DND-41 (cell line): ENCODE results near the gene PYGM.

Experiments used
- ATAC-seq: fragments of 200-7000 bp; cut with Tn5 transposase; 3 replicates; pipeline ENCODE4 v1.9.1; 2021; ENCODE audit warnings: low read depth; ENCODE audit not compliant: insufficient read depth
- DNase-seq: peaks from one replicate; pipeline ENCODE4 v3.0.0-alpha.2; 2020
- H2AFZ ChIP-seq: 2 replicates; pipeline ENCODE4 v1.6.0; 2012; ENCODE audit warnings: low read depth, low read length
- H3K27ac ChIP-seq: 2 replicates; pipeline ENCODE4 v1.5.1; 2012; ENCODE audit warnings: low read length, inconsistent platforms
- H3K27me3 ChIP-seq: fragments of 200-600 bp; sonication (generic); 2 replicates; pipeline ENCODE4 v1.6.0; 2012; ENCODE audit warnings: low read length, mild to moderate bottlenecking, inconsistent platforms; ENCODE audit not compliant: insufficient read depth, poor library complexity
- H3K36me3 ChIP-seq: 2 replicates; pipeline ENCODE4 v1.5.1; 2012; ENCODE audit warnings: low read length, inconsistent platforms; ENCODE audit not compliant: insufficient read depth
- H3K4me1 ChIP-seq: 2 replicates; pipeline ENCODE4 v1.5.1; 2012; ENCODE audit warnings: mild to moderate bottlenecking, low read length; ENCODE audit not compliant: insufficient read depth
- H3K4me2 ChIP-seq: 2 replicates; pipeline ENCODE4 v1.6.0; 2012; ENCODE audit warnings: mild to moderate bottlenecking, moderate library complexity, low read length, inconsistent platforms; ENCODE audit not compliant: insufficient read depth
- H3K4me3 ChIP-seq, 2 experiments: fragments of 200-600 bp in 1 of 2; shearing (Covaris generic) in 1 of 2; 2 replicates each; pipeline ENCODE4 v1.5.1; 2012 to 2016; ENCODE audit warnings: inconsistent platforms in 2 of 2, low read length in 2 of 2, mild to moderate bottlenecking in 2 of 2, low read depth in 1 of 2, moderate library complexity in 1 of 2
- H3K79me2 ChIP-seq: 2 replicates; pipeline ENCODE4 v1.6.0; 2012; ENCODE audit warnings: low read length, inconsistent platforms; ENCODE audit not compliant: insufficient read depth
- H3K9ac ChIP-seq: 2 replicates; pipeline ENCODE4 v1.6.0; 2012; ENCODE audit warnings: low read depth, mild to moderate bottlenecking, inconsistent platforms, low read length, moderate library complexity
- H3K9me3 ChIP-seq: 2 replicates; pipeline ENCODE4 v1.5.1; 2012; ENCODE audit warnings: low read length, moderate library complexity, mild to moderate bottlenecking, inconsistent platforms; ENCODE audit not compliant: insufficient read depth, severe bottlenecking
- H4K20me1 ChIP-seq: 2 replicates; pipeline ENCODE4 v1.6.0; 2012; ENCODE audit warnings: low read length; ENCODE audit not compliant: insufficient read depth
- EZH2 ChIP-seq: IDR thresholded peaks from 3 replicates; pipeline ENCODE4 v1.6.1; 2012; ENCODE audit warnings: borderline replicate concordance, low read depth, mild to moderate bottlenecking, moderate library complexity, low read length, inconsistent platforms; ENCODE audit not compliant: severe bottlenecking
- TF ChIP-seq, protein P1 (sequence below): IDR thresholded peaks from 2 replicates; pipeline ENCODE4 v1.5.1; 2012; ENCODE audit warnings: borderline replicate concordance, low read length, moderate library complexity, mild to moderate bottlenecking; ENCODE audit not compliant: poor library complexity, severe bottlenecking; ENCODE audit errors: extremely low read depth

PYGM gene

DNA sequence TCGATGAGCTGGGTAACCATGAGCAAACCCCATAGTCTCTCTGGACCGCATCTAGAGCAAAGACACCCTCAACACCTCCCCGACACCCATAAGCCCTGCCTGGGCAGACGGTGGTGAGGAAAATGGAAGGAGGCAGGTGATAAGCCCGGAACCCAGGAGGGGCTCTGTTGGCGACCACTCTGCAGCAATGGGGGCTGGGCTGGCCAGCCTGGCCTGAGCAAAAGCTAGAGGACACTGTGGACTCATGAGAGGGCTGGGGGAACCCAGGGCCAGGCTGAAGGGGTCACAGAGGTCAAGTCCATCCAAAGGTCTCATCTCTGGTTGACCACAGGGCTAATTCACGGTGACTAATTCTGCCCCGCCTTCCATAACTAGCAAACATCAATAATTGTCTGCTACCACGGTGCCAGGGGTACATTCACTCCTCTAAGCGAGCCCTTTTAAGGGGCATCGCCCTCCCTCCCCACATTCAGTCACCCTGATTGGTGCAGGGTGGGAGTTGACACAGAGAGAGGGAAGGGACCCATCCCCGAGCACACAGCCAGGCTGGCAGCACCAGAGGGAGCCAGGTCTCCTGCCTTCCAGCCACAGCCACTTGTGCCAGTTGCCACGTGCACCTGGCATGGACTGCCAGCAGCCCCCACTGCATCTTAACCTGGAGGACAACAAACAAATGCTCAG is 4.0 kb downstream of the PYGM start:
- no peak for ATAC-seq
- H2AFZ ChIP-seq = no peak overlapping the region
- H3K4me1 ChIP-seq = no peaks in the 10 kb centered on the region
- no peaks in the 10 kb centered on the region for H3K79me2 ChIP-seq
- H3K9me3 ChIP-seq = no peaks in the 10 kb centered on the region
- no peak overlapping the region for H3K27ac ChIP-seq
- no peak for DNase-seq
- H3K4me3 ChIP-seq = no peak overlapping the region
- TF ChIP-seq, protein P1, sequence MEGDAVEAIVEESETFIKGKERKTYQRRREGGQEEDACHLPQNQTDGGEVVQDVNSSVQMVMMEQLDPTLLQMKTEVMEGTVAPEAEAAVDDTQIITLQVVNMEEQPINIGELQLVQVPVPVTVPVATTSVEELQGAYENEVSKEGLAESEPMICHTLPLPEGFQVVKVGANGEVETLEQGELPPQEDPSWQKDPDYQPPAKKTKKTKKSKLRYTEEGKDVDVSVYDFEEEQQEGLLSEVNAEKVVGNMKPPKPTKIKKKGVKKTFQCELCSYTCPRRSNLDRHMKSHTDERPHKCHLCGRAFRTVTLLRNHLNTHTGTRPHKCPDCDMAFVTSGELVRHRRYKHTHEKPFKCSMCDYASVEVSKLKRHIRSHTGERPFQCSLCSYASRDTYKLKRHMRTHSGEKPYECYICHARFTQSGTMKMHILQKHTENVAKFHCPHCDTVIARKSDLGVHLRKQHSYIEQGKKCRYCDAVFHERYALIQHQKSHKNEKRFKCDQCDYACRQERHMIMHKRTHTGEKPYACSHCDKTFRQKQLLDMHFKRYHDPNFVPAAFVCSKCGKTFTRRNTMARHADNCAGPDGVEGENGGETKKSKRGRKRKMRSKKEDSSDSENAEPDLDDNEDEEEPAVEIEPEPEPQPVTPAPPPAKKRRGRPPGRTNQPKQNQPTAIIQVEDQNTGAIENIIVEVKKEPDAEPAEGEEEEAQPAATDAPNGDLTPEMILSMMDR = no peak
- TF ChIP-seq EZH2 = no peak
- H4K20me1 ChIP-seq = peaks cover 5% of the 10 kb centered on the region
- no peak overlapping the region for H3K9ac ChIP-seq
- H3K4me2 ChIP-seq = no peak overlapping the region
- no peaks in the 10 kb centered on the region for H3K36me3 ChIP-seq
- no peaks in the 10 kb centered on the region for H3K27me3 ChIP-seq

DNA sequence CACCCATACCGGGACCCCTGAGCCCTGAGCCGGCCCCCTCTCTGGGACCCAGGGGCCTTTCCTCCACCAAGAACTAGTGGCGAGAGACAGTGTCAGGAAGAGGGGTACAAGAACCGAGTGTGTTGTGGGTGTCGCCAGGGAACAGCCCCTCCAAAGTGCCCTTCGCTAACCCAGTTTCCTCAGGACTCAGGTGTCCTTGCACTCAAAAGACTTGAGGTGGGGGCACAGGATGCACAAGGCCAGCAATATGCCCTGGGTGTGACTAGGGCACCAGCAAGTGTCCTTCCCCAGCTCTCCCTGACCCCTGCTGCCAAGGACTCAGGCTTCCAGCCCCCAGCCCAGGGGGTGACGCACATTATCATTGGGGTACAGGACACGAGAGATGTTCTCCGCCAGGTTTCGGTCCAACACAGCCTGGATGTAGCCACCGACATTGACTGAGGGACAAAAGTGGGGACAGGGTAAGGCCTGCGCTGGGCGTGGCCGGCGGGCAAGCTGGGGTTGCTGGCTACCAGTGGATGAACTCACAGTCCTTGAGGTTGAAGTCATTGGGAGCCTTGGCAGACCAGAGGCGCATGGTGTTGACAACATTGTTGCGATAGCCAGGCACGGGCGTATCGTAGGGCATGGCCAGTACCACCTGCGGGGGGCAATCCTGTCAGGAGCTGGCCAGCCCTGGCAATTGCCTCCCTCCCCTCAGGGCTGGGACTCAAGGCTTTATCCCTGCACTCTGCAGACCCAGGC is 4.7 kb downstream of the PYGM start:
- Histone ChIP-seq H3K27me3 (no peaks in the 10 kb centered on the region), H3K4me3 (no peak overlapping the region), H3K4me2 (no peak overlapping the region), H3K4me1 (no peaks in the 10 kb centered on the region), H3K79me2 (no peaks in the 10 kb centered on the region), H3K36me3 (no peaks in the 10 kb centered on the region), H4K20me1 (peaks cover 2% of the 10 kb centered on the region), H3K9ac (no peak overlapping the region), H2AFZ (no peak overlapping the region), H3K9me3 (no peaks in the 10 kb centered on the region), H3K27ac (no peak overlapping the region)
- ATAC-seq = no peak
- DNase-seq = no peak
- TF ChIP-seq EZH2 = no peak
- TF ChIP-seq, protein P1 = no peak

DNA sequence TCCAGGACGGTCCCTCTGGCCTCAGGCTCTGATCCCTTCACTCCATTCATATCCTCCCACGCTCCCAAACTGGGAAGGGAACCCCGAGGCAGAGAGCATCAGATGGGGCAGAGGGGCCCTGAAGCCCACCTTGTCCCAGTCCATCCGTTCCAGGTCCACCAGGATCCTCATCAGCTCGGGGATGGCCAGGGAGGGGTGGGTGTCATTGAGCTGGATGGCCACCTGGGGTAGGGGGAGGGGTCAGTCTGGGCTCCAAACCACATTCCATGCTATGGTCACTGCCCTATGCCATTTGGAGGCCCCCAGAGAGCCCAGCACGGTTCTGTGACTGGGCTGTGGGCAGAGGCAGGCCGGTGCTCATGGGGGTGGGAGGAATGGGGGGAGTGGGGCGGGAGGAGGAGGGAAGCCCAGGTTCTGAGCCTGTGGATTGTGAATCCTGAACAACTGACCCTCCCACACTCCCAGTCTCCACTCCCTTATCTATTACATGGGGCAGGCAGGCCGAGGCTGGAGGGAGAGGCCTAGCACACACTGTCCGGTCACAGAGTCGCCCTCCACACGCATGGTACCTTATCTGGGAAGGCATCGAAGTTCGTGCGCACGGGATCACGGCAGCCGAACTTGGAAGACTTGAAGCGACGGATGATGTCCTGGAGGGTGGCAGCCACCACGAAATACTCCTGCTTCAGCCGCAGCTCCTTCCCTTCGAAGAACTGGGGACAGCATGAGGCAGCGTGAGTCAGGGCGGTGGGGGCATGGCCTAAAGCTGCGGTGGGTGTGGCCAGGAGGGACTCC is 5.5 kb downstream of the PYGM start:
- no peaks in the 10 kb centered on the region for H3K4me1 ChIP-seq
- ATAC-seq = no peak

More for the DNA sequence above, 5.5 kb downstream of the PYGM start:
- Histone ChIP-seq H3K79me2 (no peaks in the 10 kb centered on the region), H3K9ac (no peak overlapping the region), H3K4me3 (no peak overlapping the region), H3K4me2 (no peak overlapping the region), H3K9me3 (no peaks in the 10 kb centered on the region), H4K20me1 (no peaks in the 10 kb centered on the region), H3K27ac (no peak overlapping the region), H2AFZ (no peak overlapping the region), H3K36me3 (no peaks in the 10 kb centered on the region), H3K27me3 (no peaks in the 10 kb centered on the region)
- TF ChIP-seq, protein P1 = no peak
- no peak for TF ChIP-seq EZH2
- no peak for DNase-seq
